Esophagus squamous epithelium (tissue), 4 donors: Measurements from ENCODE around the gene FRMD4A.

Experiments
- CTCF ChIP-seq, 6 experiments: fragments of 450-650 bp in 4 of 6; fragments of 200-600 bp in 2 of 6; sonication (generic) in 2 of 6; IDR thresholded peaks; one replicate each; pipeline ENCODE4 v1.5.1; 2016 to 2019; ENCODE audit warnings: antibody characterized with exemption in 6 of 6, mild to moderate bottlenecking in 4 of 6, moderate library complexity in 4 of 6
- POLR2A ChIP-seq, 4 donors: fragments of 450-650 bp; IDR thresholded peaks; one replicate each; pipeline ENCODE4 v1.6.1; 2017; ENCODE audit warnings: antibody characterized with exemption in 4 of 4, mild to moderate bottlenecking in 4 of 4, moderate library complexity in 3 of 4

DNA sequence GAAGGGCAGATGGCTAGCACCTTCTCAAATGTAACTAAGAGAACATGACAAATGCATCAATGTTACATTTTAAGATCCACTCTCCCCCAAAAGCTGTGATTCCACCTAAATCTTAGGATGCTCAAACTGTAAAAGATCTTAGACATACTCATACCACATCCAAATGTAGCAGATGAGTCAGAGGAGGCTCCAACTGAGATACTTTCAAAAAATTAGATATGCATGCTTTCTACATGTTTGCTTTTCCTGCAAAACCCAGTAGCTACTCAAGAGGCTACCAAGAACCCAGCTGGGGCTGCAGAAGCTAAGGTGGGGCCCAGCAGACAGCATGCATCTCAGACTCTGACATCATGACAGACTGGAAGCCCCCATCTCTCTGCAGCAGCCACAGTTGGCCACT is 31.4 kb upstream of the FRMD4A start:
- TF ChIP-seq POLR2A (IDR thresholded peaks at IDR 0.05) (no peak), CTCF (IDR thresholded peaks at IDR 0.05) (no peak)
